22Rv1 (cell line): ENCODE results near the gene DPP6.
A peak's percentile ranks its signal among the peaks of the same experiment; 100 is the strongest.
"Not testable (repeated sequence)": the region's sequence is repeated elsewhere in the genome, so short reads cannot be mapped to it uniquely, and the experiment has no call there.

ENCODE experiments used
- H3K27ac ChIP-seq: fragments of 450-650 bp; 2 replicates; pipeline ENCODE4 v1.5.1; 2017
- TF ChIP-seq, protein P1 (sequence below): fragments of 450-650 bp; IDR thresholded peaks from 2 replicates; pipeline ENCODE4 v1.5.1; 2017; ENCODE audit warnings: mild to moderate bottlenecking

Gene DPP6

DNA sequence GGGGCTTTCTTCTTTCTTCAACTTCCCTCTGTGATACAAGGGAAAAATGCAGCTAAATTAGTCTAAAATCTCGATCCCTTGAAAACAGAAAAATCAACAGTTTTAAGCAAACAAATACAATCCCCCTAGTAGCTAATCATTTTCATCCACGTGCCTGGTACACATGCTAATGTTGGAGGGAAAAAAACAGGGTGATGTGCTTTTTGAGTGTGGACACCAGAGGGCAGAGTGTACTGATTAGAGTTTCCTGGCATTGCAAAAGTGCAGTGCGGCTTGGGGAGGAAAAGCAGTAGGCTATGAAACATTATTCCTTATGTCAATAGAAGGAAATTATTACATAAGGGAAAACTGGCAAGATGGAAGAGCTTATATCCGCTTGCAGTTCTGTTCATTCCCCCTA lies 19.6 kb downstream of the DPP6 start:
- TF ChIP-seq, protein P1, sequence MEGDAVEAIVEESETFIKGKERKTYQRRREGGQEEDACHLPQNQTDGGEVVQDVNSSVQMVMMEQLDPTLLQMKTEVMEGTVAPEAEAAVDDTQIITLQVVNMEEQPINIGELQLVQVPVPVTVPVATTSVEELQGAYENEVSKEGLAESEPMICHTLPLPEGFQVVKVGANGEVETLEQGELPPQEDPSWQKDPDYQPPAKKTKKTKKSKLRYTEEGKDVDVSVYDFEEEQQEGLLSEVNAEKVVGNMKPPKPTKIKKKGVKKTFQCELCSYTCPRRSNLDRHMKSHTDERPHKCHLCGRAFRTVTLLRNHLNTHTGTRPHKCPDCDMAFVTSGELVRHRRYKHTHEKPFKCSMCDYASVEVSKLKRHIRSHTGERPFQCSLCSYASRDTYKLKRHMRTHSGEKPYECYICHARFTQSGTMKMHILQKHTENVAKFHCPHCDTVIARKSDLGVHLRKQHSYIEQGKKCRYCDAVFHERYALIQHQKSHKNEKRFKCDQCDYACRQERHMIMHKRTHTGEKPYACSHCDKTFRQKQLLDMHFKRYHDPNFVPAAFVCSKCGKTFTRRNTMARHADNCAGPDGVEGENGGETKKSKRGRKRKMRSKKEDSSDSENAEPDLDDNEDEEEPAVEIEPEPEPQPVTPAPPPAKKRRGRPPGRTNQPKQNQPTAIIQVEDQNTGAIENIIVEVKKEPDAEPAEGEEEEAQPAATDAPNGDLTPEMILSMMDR: peak; percentile 41
- H3K27ac ChIP-seq: not testable (repeated sequence)

DNA sequence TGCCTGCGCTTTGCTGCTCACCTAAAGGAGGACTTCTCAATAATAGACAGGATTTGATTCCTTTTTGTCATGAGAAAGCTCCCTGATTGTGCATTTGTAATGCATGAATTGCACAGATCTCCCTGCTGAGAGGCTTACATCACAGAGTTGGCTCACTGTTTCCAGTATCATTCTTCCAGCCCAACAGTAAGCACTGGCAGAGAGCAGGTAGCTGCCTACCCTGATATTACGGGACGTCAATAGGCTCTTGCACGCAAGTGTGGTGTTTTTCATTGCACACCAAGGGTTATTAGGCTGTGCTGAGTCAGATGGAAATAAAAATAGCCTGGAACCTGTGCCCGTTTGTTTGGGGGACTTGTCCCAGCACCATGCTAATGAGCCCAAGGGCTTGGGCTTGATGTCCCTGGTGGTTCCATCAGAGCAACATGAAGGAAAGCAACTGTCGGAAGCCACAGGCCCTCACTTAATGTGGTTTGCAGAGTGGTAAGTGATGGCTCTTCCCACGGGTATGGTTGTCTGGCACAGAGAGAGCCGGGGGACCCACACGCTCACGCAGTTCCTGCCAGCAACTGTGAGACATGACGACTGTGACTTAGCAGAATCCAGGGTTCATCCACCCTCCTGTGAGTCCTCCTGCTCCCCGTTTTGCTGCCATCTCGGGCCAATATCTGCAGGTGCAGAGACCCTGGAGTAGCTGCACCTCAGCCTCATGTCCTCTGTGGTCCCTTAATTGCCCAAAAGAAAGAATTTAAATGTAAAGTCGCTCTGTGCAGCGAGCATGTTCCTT lies 20.4 kb downstream of the DPP6 start:
- H3K27ac ChIP-seq: not testable (repeated sequence)

DNA sequence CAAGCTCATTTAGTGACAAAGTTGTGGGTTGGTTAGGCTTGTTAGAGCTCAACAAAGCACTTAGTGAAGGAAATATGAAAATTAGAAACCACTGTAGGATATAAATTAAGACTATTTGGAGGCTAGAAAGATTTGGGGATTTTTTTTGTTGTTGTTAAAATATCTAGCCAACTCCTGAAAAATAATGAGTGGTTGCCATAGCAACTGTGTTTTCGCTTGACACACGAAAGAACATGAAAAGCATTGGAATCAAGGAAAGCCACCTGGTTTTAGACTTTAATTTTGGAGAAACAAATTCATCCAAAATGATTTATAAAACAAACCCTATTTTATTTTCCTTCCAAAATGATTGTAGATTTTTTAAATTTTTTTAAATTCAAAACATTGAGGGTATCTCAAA lies 26.3 kb downstream of the DPP6 start:
- not testable (repeated sequence) for H3K27ac ChIP-seq

DNA sequence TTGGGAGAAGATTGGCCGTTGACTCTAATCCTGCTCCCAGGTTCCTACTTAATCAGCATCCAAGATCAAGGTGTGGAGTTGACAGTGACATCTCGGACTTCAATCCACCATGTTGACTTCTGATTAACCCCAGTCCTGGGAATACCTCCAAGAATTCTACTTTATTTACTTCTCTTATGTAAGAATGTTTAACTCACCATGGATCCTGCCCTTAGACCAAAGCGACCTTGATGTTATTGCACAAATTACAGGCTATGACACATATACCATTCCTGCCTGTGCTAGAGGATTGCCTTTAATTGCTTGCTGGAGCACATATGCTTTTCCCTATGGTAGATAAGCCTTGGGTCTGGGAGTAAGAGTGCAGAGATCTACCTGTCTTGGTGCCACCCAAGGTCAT lies 28.1 kb downstream of the DPP6 start:
- H3K27ac ChIP-seq: not testable (repeated sequence)

DNA sequence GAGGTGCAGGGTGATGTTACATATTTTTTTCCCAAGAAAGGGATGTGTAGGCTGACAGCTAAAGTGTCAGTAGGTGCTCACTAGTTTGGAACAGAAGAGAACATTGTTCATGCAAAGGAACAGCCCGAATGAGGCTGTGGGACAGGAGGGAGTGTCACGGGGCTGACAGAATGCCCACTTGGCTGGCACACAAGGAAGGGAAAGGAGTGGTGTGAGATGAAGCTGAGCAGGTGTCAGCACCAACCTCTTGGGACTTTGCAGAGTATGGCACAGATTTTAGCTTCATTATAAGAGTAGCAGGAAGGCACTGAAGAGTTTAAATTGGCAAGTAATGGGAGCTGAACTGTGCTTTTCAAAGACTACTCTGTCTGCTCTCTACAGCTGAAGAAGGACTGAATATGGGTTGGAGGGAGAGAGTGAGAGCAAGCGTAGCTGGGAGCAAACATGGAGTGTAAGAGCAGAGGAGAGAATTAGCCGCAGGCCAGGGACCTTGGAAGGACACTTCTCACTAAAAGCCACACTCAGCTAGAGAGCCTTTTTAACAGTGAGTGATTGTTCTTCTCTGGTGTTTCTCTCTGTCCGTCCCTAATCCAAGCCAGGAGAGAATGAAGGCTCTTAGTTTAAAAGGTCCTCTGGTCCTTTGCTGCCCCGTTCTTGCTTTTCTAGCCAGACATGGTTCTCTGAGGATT lies 35.0 kb downstream of the DPP6 start:
- H3K27ac ChIP-seq: not testable (repeated sequence)

DNA sequence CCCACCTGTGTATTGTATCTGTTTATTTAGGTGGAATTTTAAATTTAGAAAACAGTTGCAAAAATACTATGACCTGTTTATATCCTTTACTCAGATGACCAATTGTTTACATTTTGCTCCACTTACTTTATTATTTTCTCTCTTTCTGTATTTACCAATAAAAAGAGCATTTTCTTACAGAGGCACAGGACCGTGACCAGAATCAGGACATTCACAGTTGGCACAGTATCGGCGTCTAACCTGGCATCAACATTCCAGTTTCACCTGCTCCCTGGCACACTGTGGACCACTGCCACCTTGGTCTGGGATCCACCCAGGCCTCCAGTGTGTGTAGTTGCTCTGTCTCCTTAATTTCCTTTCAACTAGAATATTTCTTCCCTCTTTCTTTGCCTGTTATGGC lies 39.9 kb downstream of the DPP6 start:
- not testable (repeated sequence) for H3K27ac ChIP-seq

DNA sequence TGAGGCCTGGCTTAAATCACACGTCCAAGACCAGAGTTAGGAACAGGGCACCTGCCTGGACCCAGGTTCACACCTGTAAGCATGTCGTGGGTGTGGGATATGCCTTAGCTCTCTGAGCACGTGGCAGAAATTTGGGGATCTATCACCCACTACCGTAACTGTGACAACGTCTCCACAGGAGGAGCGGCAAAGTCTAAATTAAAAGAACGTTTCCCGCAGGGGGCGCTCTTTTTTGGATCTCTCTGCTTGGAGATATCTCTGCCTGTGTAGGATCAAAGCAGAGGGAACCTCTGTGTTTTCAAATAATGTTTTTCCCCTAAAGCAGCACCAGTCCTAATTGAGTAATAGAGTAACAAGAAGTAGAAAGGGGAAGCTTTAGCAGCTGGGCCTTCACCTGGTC lies 43.0 kb downstream of the DPP6 start:
- H3K27ac ChIP-seq: not testable (repeated sequence)

DNA sequence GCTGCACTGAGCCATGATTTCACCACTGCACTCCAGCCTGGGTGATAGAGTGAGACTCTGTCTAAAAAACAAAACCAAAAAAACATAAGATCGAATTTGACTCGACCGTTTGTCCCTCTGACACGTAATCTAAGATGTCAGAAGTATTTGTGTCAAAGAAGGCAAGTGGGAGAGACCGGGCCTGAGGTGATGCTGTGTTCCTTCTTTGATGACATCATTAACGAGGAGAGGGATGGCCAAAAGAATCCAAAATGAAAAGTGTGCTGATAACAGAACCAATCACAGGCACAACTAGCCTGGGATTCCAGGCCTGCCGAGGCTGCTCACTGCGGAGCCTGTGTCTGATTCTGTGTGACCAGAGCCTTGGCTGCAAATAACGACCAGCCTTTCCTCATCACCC lies 52.9 kb downstream of the DPP6 start:
- not testable (repeated sequence) for H3K27ac ChIP-seq

DNA sequence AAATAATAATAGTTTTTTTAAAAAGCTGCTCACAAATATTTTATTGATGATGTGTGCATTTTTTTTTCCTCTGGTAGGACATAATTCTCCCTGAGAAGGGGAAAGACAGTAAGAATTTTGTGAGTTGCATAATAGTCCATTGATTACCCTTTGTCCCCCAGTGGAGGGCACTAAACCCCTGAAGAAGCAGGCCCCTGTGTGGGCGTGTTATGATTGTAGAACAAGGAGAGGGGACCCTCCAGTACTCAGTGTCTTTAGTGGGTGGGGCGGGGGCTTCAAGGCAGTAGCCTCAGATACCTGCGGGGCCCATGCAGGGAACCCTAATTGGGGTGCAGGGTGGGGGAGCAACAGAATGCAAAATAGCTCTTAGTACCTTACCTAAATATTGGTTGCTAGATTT lies 57.4 kb downstream of the DPP6 start:
- H3K27ac ChIP-seq: not testable (repeated sequence)

DNA sequence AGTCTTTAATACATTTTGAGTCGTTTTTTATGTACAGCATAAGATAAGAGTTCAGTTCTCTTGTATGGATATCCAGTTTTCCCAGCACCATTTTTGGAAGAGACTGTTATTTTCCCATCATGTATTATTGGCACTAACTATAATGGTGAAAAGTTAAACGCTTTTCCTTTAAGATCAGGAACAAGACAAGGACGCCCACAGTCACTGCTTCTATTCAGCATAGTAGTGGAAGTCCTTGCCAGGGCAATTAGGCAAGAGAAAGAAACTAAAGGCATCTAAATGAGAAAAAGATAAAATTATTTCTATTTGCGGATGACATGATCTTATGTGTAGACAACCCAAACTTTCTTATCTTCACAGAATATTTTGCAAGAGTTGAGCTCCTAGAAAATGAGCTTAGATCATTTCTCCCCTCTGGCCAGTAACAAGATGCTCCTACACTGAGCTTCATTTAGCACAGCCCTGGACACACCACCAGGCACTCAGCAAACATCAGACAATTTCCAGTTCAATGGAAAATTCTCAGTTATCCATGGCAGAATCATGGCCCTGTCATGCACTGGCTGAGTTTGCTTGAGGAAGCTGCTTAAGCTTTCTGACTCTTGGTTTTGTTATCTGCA lies 61.6 kb downstream of the DPP6 start:
- not testable (repeated sequence) for H3K27ac ChIP-seq

DNA sequence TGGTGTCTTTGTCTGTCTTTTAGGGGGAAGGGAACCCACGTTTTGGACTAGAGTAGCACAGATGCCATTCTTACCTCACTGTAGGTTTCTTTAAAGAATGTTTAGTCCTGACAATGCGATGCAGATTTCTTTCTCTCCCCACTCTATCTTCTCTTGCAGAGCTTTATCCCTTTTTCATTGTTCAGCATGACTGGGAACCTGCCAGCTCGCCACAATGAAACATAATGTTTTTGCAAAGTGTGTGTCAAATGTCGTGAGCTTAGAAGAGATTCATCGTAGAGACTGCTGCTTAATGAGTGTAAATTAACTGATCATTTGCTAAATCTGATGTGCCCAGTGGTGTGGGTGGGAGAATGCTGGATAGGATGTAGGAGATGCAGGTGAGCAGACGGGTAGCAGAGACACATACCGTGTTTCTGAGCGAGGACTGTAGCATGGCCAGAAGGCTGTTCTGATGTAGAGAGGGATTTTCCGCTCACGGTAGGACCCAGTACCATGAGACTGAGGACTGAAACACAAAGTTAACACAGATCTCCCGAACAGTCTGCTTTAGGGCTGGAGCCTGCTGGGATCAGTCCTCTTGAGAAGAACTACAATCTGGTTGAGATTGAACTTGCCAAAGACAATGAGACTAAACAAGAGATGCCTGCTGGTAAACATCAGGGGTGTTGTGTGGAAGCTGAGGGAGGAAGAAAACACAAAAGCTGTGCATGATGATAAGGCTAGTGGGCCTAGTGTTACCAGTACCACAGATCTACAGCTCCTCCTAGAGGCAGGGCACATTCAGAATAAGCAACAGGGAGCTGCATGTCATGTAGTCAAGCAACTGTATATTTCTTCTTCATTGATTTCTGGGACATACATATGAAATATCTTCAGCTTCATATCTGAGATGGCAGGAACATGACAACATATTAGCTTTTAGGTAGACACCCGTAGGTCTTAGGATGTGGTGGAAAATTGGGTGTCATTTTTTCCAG lies 65.5 kb downstream of the DPP6 start:
- H3K27ac ChIP-seq: not testable (repeated sequence)

DNA sequence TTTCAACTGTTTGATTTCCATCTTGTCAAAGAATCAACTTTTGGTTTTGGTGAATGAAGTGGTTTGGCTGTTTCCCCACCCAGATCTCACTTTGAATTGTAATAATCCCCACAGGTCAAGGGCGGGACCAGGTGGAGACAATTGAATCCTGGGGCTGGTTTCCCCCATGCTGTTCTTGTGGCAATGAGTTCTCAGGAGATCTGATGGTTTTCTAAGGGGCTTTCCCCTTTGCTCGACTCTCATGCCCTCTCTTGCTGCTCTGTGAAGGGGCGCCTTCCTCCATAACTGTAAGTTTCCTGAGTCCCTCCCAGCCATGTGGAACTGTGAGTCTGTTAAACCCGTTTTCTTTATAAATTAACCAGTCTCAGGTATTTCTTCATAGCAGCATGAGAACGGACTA lies 68.6 kb downstream of the DPP6 start:
- not testable (repeated sequence) for H3K27ac ChIP-seq

DNA sequence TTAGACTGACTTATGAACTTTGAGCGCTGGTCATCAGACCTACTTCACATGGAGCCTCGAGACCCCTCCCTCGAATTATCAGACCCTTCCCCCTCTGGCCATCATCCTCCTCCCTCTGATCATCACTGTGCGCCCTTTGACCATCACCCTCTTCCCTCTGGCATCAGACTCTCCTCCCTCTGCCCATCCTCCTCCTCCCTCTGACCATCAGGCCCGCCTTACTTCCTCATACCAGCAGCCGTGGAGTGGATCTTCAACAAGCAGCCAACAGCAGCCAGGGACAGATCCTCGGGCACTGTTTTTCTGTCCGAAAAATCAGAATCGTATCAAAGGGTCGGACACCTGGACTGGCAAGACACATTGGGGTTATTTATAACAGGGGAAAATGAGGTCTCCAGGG lies 70.5 kb downstream of the DPP6 start:
- not testable (repeated sequence) for H3K27ac ChIP-seq

DNA sequence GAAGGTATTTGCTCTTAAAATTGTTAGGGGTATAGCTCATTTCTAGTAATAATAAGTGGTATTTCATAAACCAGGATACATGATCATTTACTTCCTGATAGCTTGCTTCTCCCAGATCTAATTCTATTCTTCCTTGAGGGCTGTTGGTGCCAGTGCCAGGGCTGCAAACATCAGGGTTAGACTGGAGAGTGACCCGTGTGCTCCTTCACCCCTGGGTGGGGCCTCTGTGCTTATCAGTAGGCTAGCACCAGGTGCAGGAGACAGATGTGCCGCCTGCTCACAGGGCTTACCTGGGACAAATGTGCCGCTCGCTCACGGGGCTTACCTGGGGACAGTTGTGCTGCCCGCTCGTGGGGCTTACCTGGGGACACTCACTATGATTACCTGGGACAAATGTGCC lies 71.2 kb downstream of the DPP6 start:
- not testable (repeated sequence) for H3K27ac ChIP-seq

DNA sequence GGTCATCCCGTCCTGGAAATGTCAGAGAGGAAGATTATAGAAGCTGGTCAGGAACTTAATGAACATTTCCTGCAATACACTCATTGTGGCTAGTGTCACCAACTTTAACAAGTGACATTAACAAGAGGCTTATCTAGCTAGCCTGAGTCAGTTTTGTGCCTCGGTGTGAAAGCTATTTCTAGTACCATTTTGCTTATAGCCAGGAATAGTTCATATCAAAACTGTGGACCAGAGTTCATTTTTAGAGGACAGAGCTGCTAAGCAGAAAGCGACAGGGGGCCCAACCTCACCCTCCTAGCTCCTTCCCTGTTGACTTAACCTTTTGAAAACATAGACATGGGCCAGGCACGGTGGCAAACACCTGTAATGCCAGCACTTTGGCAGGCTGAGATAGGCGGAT lies 76.9 kb downstream of the DPP6 start:
- not testable (repeated sequence) for H3K27ac ChIP-seq

DNA sequence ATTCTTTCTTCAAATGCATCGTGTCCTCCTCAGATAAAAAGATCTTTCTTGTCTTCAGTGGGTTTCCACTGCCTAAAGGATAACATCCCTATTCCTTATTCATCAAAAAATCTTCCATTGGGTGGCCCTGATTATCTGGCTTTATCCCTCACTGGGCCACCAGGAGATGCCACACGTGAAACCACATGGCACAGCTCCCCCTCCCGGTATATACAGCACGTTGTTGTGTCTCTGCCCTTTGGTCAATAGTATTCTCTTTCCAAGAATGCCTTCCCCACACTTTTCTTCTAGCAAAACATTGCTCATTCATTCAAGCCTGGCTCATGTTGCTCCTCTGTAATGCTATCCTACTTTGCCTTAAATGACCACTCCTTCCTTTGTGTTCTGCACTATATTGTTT lies 80.4 kb downstream of the DPP6 start:
- H3K27ac ChIP-seq: not testable (repeated sequence)

DNA sequence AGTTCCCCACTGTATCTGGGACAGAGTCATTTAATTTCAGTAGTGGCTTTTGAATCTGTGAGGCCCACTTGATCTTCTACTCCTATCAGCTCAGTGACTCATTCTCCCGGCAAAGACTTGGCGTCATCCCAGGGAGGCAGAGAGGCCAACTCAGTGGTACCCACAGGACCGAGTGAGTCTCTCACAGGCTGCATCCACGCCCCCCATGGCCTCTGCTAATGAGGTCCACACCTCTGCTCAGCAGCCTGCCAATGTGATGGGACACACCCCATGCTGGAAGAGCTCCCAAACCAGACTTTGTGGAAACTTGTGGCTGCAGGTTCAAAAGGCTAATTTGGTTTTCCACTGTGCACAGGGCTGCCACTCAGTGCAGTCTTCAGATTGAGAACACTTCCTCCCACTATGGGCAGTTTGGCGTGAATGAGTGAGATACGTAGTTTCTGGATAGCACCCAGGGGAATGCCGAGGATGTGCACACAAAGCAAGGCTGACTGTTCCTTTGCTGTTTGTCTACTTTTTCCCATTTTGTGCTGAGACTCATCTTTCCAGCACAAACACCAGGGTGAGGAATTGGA lies 81.6 kb downstream of the DPP6 start:
- not testable (repeated sequence) for H3K27ac ChIP-seq

DNA sequence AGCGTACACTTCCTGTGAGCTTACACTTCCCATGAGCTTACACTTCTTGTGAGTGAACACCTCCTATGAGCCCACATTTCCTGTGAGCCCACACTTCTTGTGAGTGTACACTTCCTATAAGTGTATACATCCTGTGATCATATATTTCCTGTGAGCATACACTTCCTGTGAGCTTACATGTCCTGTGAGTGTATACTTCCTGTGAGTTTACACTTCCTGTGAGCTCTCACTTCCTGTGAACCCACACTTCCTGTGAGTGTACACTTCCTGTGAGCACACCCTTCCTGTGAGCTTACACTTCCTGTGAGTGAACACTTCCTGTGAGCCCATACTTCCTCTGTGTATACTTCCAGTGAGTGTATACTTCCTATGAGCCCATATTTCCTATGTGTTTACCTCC lies 82.5 kb downstream of the DPP6 start:
- H3K27ac ChIP-seq: not testable (repeated sequence)

DNA sequence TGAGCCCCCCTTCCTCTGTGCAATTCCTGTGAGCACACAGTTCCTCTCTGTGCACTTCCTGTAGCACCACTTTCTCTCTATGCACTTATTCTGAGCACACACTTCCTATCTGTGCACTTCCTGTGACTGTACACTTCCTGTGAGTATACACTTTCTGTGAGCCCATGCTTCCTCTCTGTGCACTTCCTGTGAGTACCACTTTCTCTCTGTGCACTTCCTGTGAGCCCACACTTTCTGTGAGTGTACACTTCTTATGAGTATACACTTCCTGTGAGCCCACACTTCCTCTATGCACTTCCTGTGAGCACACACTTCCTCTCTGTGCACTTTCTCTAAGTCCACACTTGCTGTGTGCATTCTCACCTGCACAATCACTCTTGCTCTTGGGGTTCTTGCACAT lies 83.4 kb downstream of the DPP6 start:
- H3K27ac ChIP-seq: not testable (repeated sequence)
